ENCODE results near the gene H6PD.

Gene H6PD

GRCh38 chr1:9201401-9202239, 33.0 kb upstream of the H6PD start:
- H3K27ac ChIP-seq, result no peak overlapping the region
- TF ChIP-seq CTCF (conservative IDR thresholded peaks at IDR 0.05), result no peak

DNA sequence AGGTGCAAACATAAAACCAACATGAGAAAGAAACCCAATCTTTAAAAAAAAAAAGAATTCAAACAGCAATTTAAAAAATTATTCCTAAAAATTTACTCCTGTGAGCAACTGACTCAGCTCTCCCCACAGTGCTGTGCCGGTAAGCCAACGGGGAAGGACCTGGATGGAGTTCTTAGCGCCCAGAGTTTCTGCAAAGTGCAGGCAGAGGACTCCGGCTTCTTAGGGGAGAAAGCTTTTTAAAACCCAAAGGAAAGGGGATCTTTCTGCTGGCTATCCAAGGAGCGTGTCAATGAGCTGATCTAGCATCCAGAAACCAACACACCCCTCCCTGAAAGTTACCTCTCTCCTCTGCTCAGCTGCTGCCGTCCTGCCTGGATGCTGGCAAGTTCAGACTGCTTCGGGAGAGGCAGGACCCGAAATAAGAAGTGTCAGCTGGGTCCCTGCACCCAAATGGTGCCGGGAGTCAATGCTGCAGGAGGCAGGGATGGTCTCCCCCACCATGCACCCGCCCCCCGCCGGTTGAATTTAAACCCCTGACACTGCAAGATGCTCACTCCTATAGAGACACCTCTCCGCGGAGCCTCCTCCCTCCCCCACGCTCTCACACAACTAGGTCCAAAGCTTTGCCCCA, 32.2 kb upstream of the H6PD start:
- TF ChIP-seq CTCF (conservative IDR thresholded peaks at IDR 0.05), result no peak

DNA sequence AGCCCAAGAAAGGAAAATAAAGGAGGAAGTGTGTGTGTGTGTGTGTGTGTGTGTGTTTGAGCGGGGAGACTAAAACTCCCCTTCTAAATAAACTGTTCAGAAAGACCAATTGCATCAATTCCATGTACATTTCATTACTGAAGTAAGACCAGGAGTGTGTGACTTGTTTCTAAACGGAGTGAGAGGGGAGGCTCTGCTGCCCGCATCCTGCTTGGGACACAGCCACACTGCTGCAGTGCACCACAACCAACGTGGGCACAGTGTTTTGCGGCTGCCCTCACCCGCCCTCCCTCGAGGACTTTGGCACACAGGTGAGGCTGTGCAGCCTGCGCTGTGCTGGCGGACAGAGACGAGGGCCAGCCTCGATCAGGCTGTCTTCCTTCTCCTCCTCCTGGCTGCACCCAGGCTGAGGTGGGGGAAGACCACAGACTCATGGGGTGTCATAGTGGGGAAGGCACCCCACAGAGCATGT, 31.0 kb upstream of the H6PD start:
- no peak for TF ChIP-seq CTCF (conservative IDR thresholded peaks at IDR 0.05)
- H3K27ac ChIP-seq, result no peak overlapping the region

More for the DNA sequence above, 32.2 kb upstream of the H6PD start:
- H3K27ac ChIP-seq, result no peak overlapping the region

DNA sequence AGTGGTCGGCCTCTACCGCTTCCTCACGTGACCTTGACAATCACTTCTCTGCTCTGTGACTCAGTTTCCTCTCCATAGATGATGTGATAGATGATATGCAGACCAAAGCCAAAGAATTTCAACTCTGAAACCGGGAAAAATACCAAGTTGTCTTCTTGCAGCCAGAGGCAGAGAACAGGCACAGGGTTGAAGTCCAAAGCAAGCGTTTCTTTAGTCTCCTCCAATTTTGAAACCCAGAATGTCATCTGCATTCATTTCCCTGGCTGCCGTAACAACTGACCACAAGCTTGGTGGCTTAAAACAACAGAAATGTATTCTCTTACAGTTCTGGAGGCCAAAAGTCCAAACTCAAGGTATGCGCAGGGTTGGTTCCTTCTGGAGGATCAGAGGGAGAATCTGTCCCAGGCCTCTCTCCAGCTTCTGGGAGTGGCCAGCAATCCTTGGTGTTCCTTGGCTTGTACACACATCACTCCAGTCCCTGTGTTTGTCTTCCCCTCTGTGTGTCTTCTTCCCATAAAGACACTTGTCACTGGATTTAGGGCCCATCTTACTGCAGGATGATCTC, 30.3 kb upstream of the H6PD start:
- no peak overlapping the region for H3K27ac ChIP-seq
- no peak for TF ChIP-seq CTCF (conservative IDR thresholded peaks at IDR 0.05)

DNA sequence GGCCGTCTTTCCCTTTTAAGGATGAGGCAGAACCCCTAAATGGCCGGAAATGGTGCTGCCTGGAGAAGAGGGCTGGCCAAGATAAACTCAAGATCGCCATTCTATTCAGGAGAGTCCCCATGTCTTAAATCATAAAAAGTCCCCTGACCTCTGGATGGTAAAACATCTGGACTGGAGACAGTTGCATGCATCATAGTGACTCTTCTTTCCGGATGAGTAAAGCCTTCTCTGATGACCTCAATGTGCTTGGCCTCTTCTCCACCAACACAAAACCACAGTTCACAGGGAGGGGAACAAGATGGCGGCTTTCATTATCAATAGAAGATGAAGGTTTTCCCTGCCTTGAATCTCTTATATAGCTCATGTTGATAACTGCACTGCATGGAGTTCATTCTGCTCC, 27.5 kb upstream of the H6PD start:
- no peak overlapping the region for H3K27ac ChIP-seq

DNA sequence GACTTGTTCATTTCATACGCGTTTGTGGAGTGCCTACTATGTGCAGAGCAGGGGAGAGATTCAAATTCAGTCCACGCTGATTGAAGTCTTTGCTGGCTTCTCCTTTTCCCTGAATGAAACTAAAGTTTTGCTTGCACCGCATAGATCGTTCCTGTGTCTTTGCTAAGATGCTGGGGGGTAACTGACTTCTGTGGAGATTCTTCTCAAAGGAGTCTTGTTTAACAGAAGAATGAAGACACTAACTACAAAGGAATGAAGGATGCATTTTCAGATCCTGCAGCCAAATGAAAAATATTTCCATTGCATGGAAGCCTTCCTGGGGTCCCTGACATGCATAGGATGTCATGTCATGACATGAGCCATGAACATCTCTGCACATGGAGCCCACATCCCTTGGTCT, 26.9 kb upstream of the H6PD start:
- no peak overlapping the region for H3K27ac ChIP-seq
- TF ChIP-seq CTCF (conservative IDR thresholded peaks at IDR 0.05), result no peak

More for the DNA sequence above, 27.5 kb upstream of the H6PD start:
- TF ChIP-seq CTCF (conservative IDR thresholded peaks at IDR 0.05), result no peak

- no peak for TF ChIP-seq CTCF (conservative IDR thresholded peaks at IDR 0.05)
- no peak overlapping the region for H3K27ac ChIP-seq
These were observed 23.2 kb upstream of the H6PD start for GRCh38 chr1:9211291-9211811.

Data from VCaP (cell line).